ENCODE results near the gene ZNF521. TPM values are rescaled to one million over a fixed set of nuclear protein-coding genes. Genes with fewer than 3 reads are reported as not detected.

ZNF521 gene
- total and polyA plus RNA-seq, 10 of the 15 experiments (the other 5 are each of a cell fraction or from before 2014, with no cell fraction given): 0.02 to 0.05 (median 0.04) TPM; not detected in 6

GRCh38 chr18:25349131-25349925, 2.6 kb downstream of the ZNF521 start:
- Histone ChIP-seq H3K9me3 (replicated peaks; ENCODE audit: control insufficient read depth, insufficient read depth, low read length) (no peaks in the 10 kb centered on the region), H3K79me2 (ENCODE audit: control insufficient read depth, insufficient read depth, low read length) (no peaks in the 10 kb centered on the region), H3K27me3 (replicated peaks in 1 of 2; ENCODE audit: control insufficient read depth in 2 of 2, insufficient read depth in 2 of 2, low read length in 1 of 2) (peaks cover 5 to 24% of the 10 kb centered on the region in 2 experiments), H3K4me2 (ENCODE audit: control insufficient read depth, insufficient read depth) (0 out of 2 replicates have a peak overlapping the region, but pooled peaks have one; percentile 7), H3K9ac (ENCODE audit: control insufficient read depth, insufficient read depth, low read length) (no peak overlapping the region), H3K4me1 (ENCODE audit: control insufficient read depth, insufficient read depth, low read length) (no peaks in the 10 kb centered on the region), H3K4me3 (no peak overlapping the region), H4K20me1 (ENCODE audit: control insufficient read depth, insufficient read depth) (no peaks in the 10 kb centered on the region), H3K36me3 (ENCODE audit: control insufficient read depth in 2 of 2, insufficient read depth in 2 of 2, low read length in 1 of 2) (no peaks in the 10 kb centered on the region), H2AFZ (ENCODE audit: control insufficient read depth, low read depth, low read length) (no peak overlapping the region), H3K27ac (ENCODE audit: control insufficient read depth, insufficient read depth) (no peak overlapping the region)
- POLR2A ChIA-PET: no interaction called here
- RAD21 ChIA-PET (ENCODE audit: unreplicated experiment): no interaction called here
- in situ Hi-C loops (cut with MboI): no loop called here
- ATAC-seq (no peak), DNase-seq (ENCODE audit: low read depth, low spot score) (no peak), FAIRE-seq (no peak)
- SMC1A ChIA-PET (ENCODE audit: uncharacterized antibody, unreplicated experiment): no interaction called here
- intact Hi-C loops (cut with micrococcal nuclease; ENCODE audit: unreplicated experiment): no loop called here
- BruUV-seq (replicated peaks): no TSS peak
- 24% methylated on average over 36 of the region's 78 CpGs for WGBS (ENCODE audit: insufficient coverage, insufficient replicate concordance, low lambda C conversion rate, missing lambda C conversion rate)
- no peak for TF ChIP-seq FOXM1 (IDR thresholded peaks at IDR 0.05; ENCODE audit: low read depth, low read length)
- peak; percentile 80 for TF ChIP-seq SUZ12 (IDR thresholded peaks at IDR 0.05; ENCODE audit: unreplicated experiment)
- CTCF ChIA-PET: no interaction called here

- Histone ChIP-seq H3K9me3 (replicated peaks; ENCODE audit: control insufficient read depth, insufficient read depth, low read length) (no peaks in the 10 kb centered on the region), H3K9ac (ENCODE audit: control insufficient read depth, insufficient read depth, low read length) (no peak overlapping the region), H3K79me2 (ENCODE audit: control insufficient read depth, insufficient read depth, low read length) (no peaks in the 10 kb centered on the region), H3K27ac (ENCODE audit: control insufficient read depth, insufficient read depth) (no peak overlapping the region), H3K4me1 (ENCODE audit: control insufficient read depth, insufficient read depth, low read length) (no peaks in the 10 kb centered on the region), H2AFZ (ENCODE audit: control insufficient read depth, low read depth, low read length) (no peak overlapping the region), H4K20me1 (ENCODE audit: control insufficient read depth, insufficient read depth) (no peaks in the 10 kb centered on the region), H3K4me2 (ENCODE audit: control insufficient read depth, insufficient read depth) (no peak overlapping the region), H3K27me3 (replicated peaks in 1 of 2; ENCODE audit: control insufficient read depth in 2 of 2, insufficient read depth in 2 of 2, low read length in 1 of 2) (peaks cover 5 to 24% of the 10 kb centered on the region in 2 experiments), H3K4me3 (no peak overlapping the region), H3K36me3 (ENCODE audit: control insufficient read depth in 2 of 2, insufficient read depth in 2 of 2, low read length in 1 of 2) (no peaks in the 10 kb centered on the region)
- no TSS peak for BruUV-seq (replicated peaks)
- POLR2A ChIA-PET: no interaction called here
- CTCF ChIA-PET: no interaction called here
- SMC1A ChIA-PET (ENCODE audit: uncharacterized antibody, unreplicated experiment): no interaction called here
- WGBS (ENCODE audit: insufficient coverage, insufficient replicate concordance, low lambda C conversion rate, missing lambda C conversion rate): 38% methylated on average over 17 of the region's 17 CpGs
- intact Hi-C loops (cut with micrococcal nuclease; ENCODE audit: unreplicated experiment): no loop called here
- RAD21 ChIA-PET (ENCODE audit: unreplicated experiment): no interaction called here
- no peak for ATAC-seq
- TF ChIP-seq DPF2 (IDR thresholded peaks at IDR 0.05) (no peak), YBX1 (IDR thresholded peaks at IDR 0.05) (no peak), MTA2 (IDR thresholded peaks at IDR 0.05; ENCODE audit: low read depth) (no peak), SKIL (IDR thresholded peaks at IDR 0.05; ENCODE audit: low read depth, poor library complexity, severe bottlenecking) (no peak)
- no peak for FAIRE-seq
- in situ Hi-C loops (cut with MboI): no loop called here
- DNase-seq (ENCODE audit: low read depth, low spot score): no peak
Measured at GRCh38 chr18:25348386-25349130, 3.4 kb downstream of the ZNF521 start.
